ENCODE measurements around the gene DMRTA2.

DNA sequence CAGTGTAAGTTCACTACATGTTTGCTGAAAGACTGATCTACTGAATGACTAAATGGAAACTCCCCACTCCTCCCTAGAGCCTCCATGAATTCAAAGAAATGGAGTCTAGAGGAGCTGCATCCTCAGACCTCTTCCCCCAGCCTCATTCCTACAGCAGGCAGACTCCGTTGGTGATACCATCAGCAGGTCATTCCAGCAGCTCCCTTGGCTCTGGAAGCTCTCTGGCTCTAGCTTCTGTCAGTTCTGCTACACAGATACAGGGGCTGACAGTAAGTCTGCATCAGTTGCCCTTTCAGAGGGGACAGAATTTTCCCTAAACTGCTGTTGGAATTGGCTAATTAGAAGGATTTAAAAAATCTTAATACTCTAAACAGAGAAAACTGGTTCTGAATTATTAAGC is 31.7 kb upstream of the DMRTA2 start:
- TF ChIP-seq, protein P1, sequence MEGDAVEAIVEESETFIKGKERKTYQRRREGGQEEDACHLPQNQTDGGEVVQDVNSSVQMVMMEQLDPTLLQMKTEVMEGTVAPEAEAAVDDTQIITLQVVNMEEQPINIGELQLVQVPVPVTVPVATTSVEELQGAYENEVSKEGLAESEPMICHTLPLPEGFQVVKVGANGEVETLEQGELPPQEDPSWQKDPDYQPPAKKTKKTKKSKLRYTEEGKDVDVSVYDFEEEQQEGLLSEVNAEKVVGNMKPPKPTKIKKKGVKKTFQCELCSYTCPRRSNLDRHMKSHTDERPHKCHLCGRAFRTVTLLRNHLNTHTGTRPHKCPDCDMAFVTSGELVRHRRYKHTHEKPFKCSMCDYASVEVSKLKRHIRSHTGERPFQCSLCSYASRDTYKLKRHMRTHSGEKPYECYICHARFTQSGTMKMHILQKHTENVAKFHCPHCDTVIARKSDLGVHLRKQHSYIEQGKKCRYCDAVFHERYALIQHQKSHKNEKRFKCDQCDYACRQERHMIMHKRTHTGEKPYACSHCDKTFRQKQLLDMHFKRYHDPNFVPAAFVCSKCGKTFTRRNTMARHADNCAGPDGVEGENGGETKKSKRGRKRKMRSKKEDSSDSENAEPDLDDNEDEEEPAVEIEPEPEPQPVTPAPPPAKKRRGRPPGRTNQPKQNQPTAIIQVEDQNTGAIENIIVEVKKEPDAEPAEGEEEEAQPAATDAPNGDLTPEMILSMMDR (IDR thresholded peaks at IDR 0.05), result no peak
- TF ChIP-seq POLR2A (IDR thresholded peaks at IDR 0.05) (no peak), POLR2AphosphoS5 (IDR thresholded peaks at IDR 0.05; ENCODE audit: insufficient read depth in 1 of 2, low read depth in 1 of 2) (no peak)
